MCF 10A (cell line): ENCODE results near the gene SNX24. TPM values are rescaled to one million over a fixed set of nuclear protein-coding genes. Genes with fewer than 3 reads are reported as not detected.

Experiments
- BruUV-seq: library from RNA; stranded (reverse); fragments of 400-500 nt; replicated peaks from 2 replicates; lab custom pipeline; 2021; lab: Mats Ljungman, UMichigan
- CTCF ChIA-PET: fragments of 300-600 bp; sonication (Branson Sonifier 250); formaldehyde crosslinking; extraction: SDS; loops from one replicate; lab custom pipeline; 2021; ENCODE audit warnings: antibody characterized with exemption, inconsistent platforms; lab: Yijun Ruan, JAX
- POLR2A ChIA-PET: fragments of 300-600, 350-650 bp; sonication (Branson Sonifier 250); formaldehyde crosslinking; extraction: SDS; loops from one replicate; lab custom pipeline; 2020; ENCODE audit warnings: antibody characterized with exemption, inconsistent platforms; lab: Yijun Ruan, JAX
- DNase-seq: peaks from one replicate; pipeline ENCODE4 v3.0.0-alpha.2; 2018; ENCODE audit not compliant: unreplicated experiment
- H3K27ac Mint-ChIP-seq: one replicate; pipeline ENCODE4 v1.8.0; 2022; ENCODE audit warnings: mild to moderate bottlenecking, low read depth, mixed read lengths; ENCODE audit not compliant: unreplicated experiment
- H3K27me3 Mint-ChIP-seq: one replicate; pipeline ENCODE4 v1.8.0; 2022; ENCODE audit warnings: mixed read lengths; ENCODE audit not compliant: insufficient read depth, unreplicated experiment
- H3K36me3 Mint-ChIP-seq: one replicate; pipeline ENCODE4 v1.8.0; 2022; ENCODE audit warnings: mild to moderate bottlenecking, moderate library complexity, mixed read lengths; ENCODE audit not compliant: insufficient read depth, unreplicated experiment
- H3K4me1 Mint-ChIP-seq: one replicate; pipeline ENCODE4 v1.8.0; 2022; ENCODE audit warnings: mixed read lengths; ENCODE audit not compliant: insufficient read depth, unreplicated experiment
- H3K4me3 Mint-ChIP-seq: one replicate; pipeline ENCODE4 v1.8.0; 2022; ENCODE audit warnings: mild to moderate bottlenecking, moderate library complexity, mixed read lengths; ENCODE audit not compliant: unreplicated experiment
- H3K9me3 Mint-ChIP-seq: one replicate; pipeline ENCODE4 v1.8.0; 2022; ENCODE audit warnings: mixed read lengths; ENCODE audit not compliant: unreplicated experiment
- CTCF ChIP-seq: fragments of 200-600 bp; IDR thresholded peaks from one replicate; pipeline ENCODE4 v1.8.0; 2022; ENCODE audit warnings: antibody characterized with exemption, mild to moderate bottlenecking; ENCODE audit not compliant: unreplicated experiment
- intact Hi-C: fragments of 100-400 bp; cut with micrococcal nuclease; formaldehyde crosslinking; loops from 2 replicates; pipeline ENCODE4 v1.14.1; 2022
- total RNA-seq: library from RNA; stranded (reverse); gene quantifications from 2 replicates; pipeline ENCODE4 v1.2.3, GENCODE V29; 2022

The SNX24 gene
- total RNA-seq, 1 experiment from 2014 or later = 97.0 TPM

GRCh38 chr5:122977319-122977718, 131.9 kb downstream of the SNX24 start:
- H3K9me3 Mint-ChIP-seq = no peaks in the 10 kb centered on the region
- H3K4me3 Mint-ChIP-seq = no peak overlapping the region
- H3K27me3 Mint-ChIP-seq = no peaks in the 10 kb centered on the region
- H3K4me1 Mint-ChIP-seq = peaks cover 8% of the 10 kb centered on the region
- BruUV-seq = no TSS peak
- no peak for DNase-seq
- ChIA-PET CTCF (interaction anchor here (0.5 kb wide), 1 partner anchor 189 kb away, joined by 3 read pairs; no protein-coding TSS in a partner anchor), POLR2A (no interaction called here)
- no peaks in the 10 kb centered on the region for H3K36me3 Mint-ChIP-seq
- TF ChIP-seq CTCF = no peak
- intact Hi-C loops = no loop called here
- no peak overlapping the region for H3K27ac Mint-ChIP-seq

- ChIA-PET POLR2A (no interaction called here), CTCF (interaction anchor here (1.0 kb wide), 1 partner anchor 10 kb away, joined by 3 read pairs; no protein-coding TSS in a partner anchor)
- no peaks in the 10 kb centered on the region for H3K9me3 Mint-ChIP-seq
- no TSS peak for BruUV-seq
- H3K36me3 Mint-ChIP-seq = no peaks in the 10 kb centered on the region
- no peak overlapping the region for H3K4me3 Mint-ChIP-seq
- peaks cover 3% of the 10 kb centered on the region for H3K4me1 Mint-ChIP-seq
- H3K27ac Mint-ChIP-seq = no peak overlapping the region
- no peak for TF ChIP-seq CTCF
- DNase-seq = no peak
- no peaks in the 10 kb centered on the region for H3K27me3 Mint-ChIP-seq
- intact Hi-C loops = no loop called here
Observed at GRCh38 chr5:122978068-122978467, 132.7 kb downstream of the SNX24 start.

GRCh38 chr5:122978644-122979297, 133.4 kb downstream of the SNX24 start:
- Mint-ChIP-seq H3K4me3 (no peak overlapping the region), H3K27me3 (no peaks in the 10 kb centered on the region), H3K9me3 (no peaks in the 10 kb centered on the region), H3K4me1 (no peaks in the 10 kb centered on the region), H3K36me3 (no peaks in the 10 kb centered on the region), H3K27ac (no peak overlapping the region)
- intact Hi-C loops = no loop called here
- TF ChIP-seq CTCF = no peak
- ChIA-PET CTCF (interaction anchor here (0.6 to 1.0 kb wide), 2 partner anchors 11 to 239 kb away, joined by 3 to 5 read pairs; no protein-coding TSS in a partner anchor), POLR2A (no interaction called here)
- DNase-seq = no peak
- no TSS peak for BruUV-seq

- TF ChIP-seq CTCF = no peak
- ChIA-PET CTCF (interaction anchor here (0.7 kb wide), 1 partner anchor 338 kb away, joined by 3 read pairs; no protein-coding TSS in a partner anchor), POLR2A (no interaction called here)
- no peak for DNase-seq
- Mint-ChIP-seq H3K27ac (no peak overlapping the region), H3K4me3 (no peak overlapping the region), H3K9me3 (no peaks in the 10 kb centered on the region), H3K27me3 (no peaks in the 10 kb centered on the region), H3K36me3 (peaks cover 8% of the 10 kb centered on the region), H3K4me1 (no peaks in the 10 kb centered on the region)
- intact Hi-C loops = no loop called here
- BruUV-seq = no TSS peak
Observed at GRCh38 chr5:122981846-122982245, 136.4 kb downstream of the SNX24 start.
